Activated B cell treated with CpG ODN at 0.5 μM for 24 hours (primary cell): ENCODE data around the gene BFAR. TPM values are rescaled to one million over a fixed set of nuclear protein-coding genes. Genes with fewer than 3 reads are reported as not detected.
"Not testable (repeated sequence)": the region's sequence is repeated elsewhere in the genome, so short reads cannot be mapped to it uniquely, and the experiment has no call there.

Experiments
- ATAC-seq: fragments of 200-7000 bp; cut with Tn5 transposase; one replicate; pipeline ENCODE4 v1.10.0; 2021; ENCODE audit warnings: low read depth, mild to moderate bottlenecking, moderate library complexity
- CTCF ChIA-PET: fragments of 350-600 bp; sonication (Branson Sonifier 250); formaldehyde crosslinking; loops from one replicate; lab custom pipeline; 2021; ENCODE audit warnings: antibody characterized with exemption; lab: Charles Lee
- POLR2A ChIA-PET: fragments of 350-600 bp; sonication (Branson Sonifier 250); formaldehyde crosslinking; loops from one replicate; lab custom pipeline; 2021; ENCODE audit warnings: antibody characterized with exemption; lab: Charles Lee
- DNase-seq: peaks from one replicate; pipeline ENCODE4 v3.0.0; 2022
- H3K27ac Mint-ChIP-seq: one replicate; pipeline ENCODE4 v1.8.0; 2020; ENCODE audit warnings: mixed read lengths
- H3K27me3 Mint-ChIP-seq: one replicate; pipeline ENCODE4 v1.8.0; 2021; ENCODE audit warnings: mixed read lengths
- H3K36me3 Mint-ChIP-seq: one replicate; pipeline ENCODE4 v1.8.0; 2021; ENCODE audit warnings: low read depth, mixed read lengths
- H3K4me1 Mint-ChIP-seq: one replicate; pipeline ENCODE4 v1.8.0; 2021; ENCODE audit warnings: mixed read lengths
- H3K4me3 Mint-ChIP-seq: one replicate; pipeline ENCODE4 v1.8.0; 2020; ENCODE audit warnings: mild to moderate bottlenecking, mixed read lengths
- H3K9me3 Mint-ChIP-seq: one replicate; pipeline ENCODE4 v1.8.0; 2020; ENCODE audit warnings: mixed read lengths
- CTCF ChIP-seq: fragments of 200-600 bp; IDR thresholded peaks from one replicate; pipeline ENCODE4 v1.8.0; 2022; ENCODE audit warnings: antibody characterized with exemption, mild to moderate bottlenecking
- intact Hi-C: fragments of 100-400 bp; cut with micrococcal nuclease; formaldehyde crosslinking; loops from one replicate; pipeline ENCODE4 v1.15.1; 2024
- total RNA-seq: library from RNA; stranded (reverse); gene quantifications from 2 replicates; pipeline ENCODE4 v1.2.3, GENCODE V29; 2022

The BFAR gene
- total RNA-seq, 1 donor from 2014 or later = 68.2 TPM

GRCh38 chr16:14678748-14679497, 46.2 kb downstream of the BFAR start:
- Mint-ChIP-seq H3K27ac (no peak overlapping the region), H3K36me3 (no peaks in the 10 kb centered on the region), H3K27me3 (peaks cover 4% of the 10 kb centered on the region), H3K4me1 (no peaks in the 10 kb centered on the region), H3K9me3 (no peaks in the 10 kb centered on the region), H3K4me3 (no peak overlapping the region)
- DNase-seq (no peak), ATAC-seq (no peak)
- ChIA-PET POLR2A (no interaction called here), CTCF (no interaction called here)
- TF ChIP-seq CTCF = no peak
- intact Hi-C loops = no loop called here

- H3K4me3 Mint-ChIP-seq, H3K36me3 Mint-ChIP-seq, DNase-seq, H3K27me3 Mint-ChIP-seq, intact Hi-C loops, POLR2A ChIA-PET, H3K4me1 Mint-ChIP-seq, ATAC-seq, CTCF ChIA-PET, H3K27ac Mint-ChIP-seq, H3K9me3 Mint-ChIP-seq: not testable (repeated sequence)
Observed at GRCh38 chr16:14680396-14680795, 47.6 kb downstream of the BFAR start.

- H3K4me3 Mint-ChIP-seq = no peak overlapping the region
Observed at GRCh38 chr16:14681115-14681514, 48.4 kb downstream of the BFAR start.

GRCh38 chr16:14682121-14682520, 49.4 kb downstream of the BFAR start:
- Mint-ChIP-seq H3K9me3 (no peaks in the 10 kb centered on the region), H3K4me3 (no peak overlapping the region), H3K27ac (no peak overlapping the region), H3K36me3 (no peaks in the 10 kb centered on the region), H3K27me3 (peaks cover 4% of the 10 kb centered on the region), H3K4me1 (no peaks in the 10 kb centered on the region)
- intact Hi-C loops = no loop called here
- TF ChIP-seq CTCF = no peak
- ChIA-PET POLR2A (no interaction called here), CTCF (no interaction called here)
- ATAC-seq (no peak), DNase-seq (no peak)

More at GRCh38 chr16:14681115-14681514, 48.4 kb downstream of the BFAR start:
- no peaks in the 10 kb centered on the region for H3K4me1 Mint-ChIP-seq
- H3K9me3 Mint-ChIP-seq = no peaks in the 10 kb centered on the region
- ChIA-PET CTCF (no interaction called here), POLR2A (no interaction called here)
- peaks cover 4% of the 10 kb centered on the region for H3K27me3 Mint-ChIP-seq
- TF ChIP-seq CTCF = no peak
- no peak for DNase-seq
- intact Hi-C loops = no loop called here
- ATAC-seq = no peak
- H3K27ac Mint-ChIP-seq = no peak overlapping the region
- no peaks in the 10 kb centered on the region for H3K36me3 Mint-ChIP-seq

GRCh38 chr16:14685870-14686793, 53.4 kb downstream of the BFAR start:
- intact Hi-C loops = not testable (repeated sequence)

GRCh38 chr16:14694129-14694528, 61.4 kb downstream of the BFAR start, which contains the start of gene PLA2G10:
Gene PLA2G10 (minus strand): TSS chr16:14694308. CDS start chr16:14694229, 79 bp downstream.
- H3K27me3 Mint-ChIP-seq, intact Hi-C loops, H3K9me3 Mint-ChIP-seq, DNase-seq, CTCF ChIA-PET, H3K4me1 Mint-ChIP-seq, ATAC-seq, POLR2A ChIA-PET, H3K27ac Mint-ChIP-seq, H3K4me3 Mint-ChIP-seq, H3K36me3 Mint-ChIP-seq: not testable (repeated sequence)

More at GRCh38 chr16:14685870-14686793, 53.4 kb downstream of the BFAR start:
- H3K27ac Mint-ChIP-seq, H3K27me3 Mint-ChIP-seq, H3K4me3 Mint-ChIP-seq, H3K4me1 Mint-ChIP-seq, DNase-seq, CTCF ChIA-PET, ATAC-seq, H3K9me3 Mint-ChIP-seq, H3K36me3 Mint-ChIP-seq: not testable (repeated sequence)
- POLR2A ChIA-PET = interaction anchor here (0.7 kb wide), 1 partner anchor 52 kb away, joined by 6 read pairs; no protein-coding TSS in a partner anchor

GRCh38 chr16:14701859-14702258, 69.1 kb downstream of the BFAR start:
- intact Hi-C loops, POLR2A ChIA-PET, H3K27me3 Mint-ChIP-seq, DNase-seq, H3K9me3 Mint-ChIP-seq, CTCF ChIA-PET, H3K4me1 Mint-ChIP-seq, H3K4me3 Mint-ChIP-seq, ATAC-seq, H3K36me3 Mint-ChIP-seq, H3K27ac Mint-ChIP-seq: not testable (repeated sequence)

- H3K4me3 Mint-ChIP-seq, intact Hi-C loops, POLR2A ChIA-PET, ATAC-seq, H3K36me3 Mint-ChIP-seq, H3K27me3 Mint-ChIP-seq, CTCF ChIA-PET, DNase-seq, H3K4me1 Mint-ChIP-seq, H3K9me3 Mint-ChIP-seq, H3K27ac Mint-ChIP-seq: not testable (repeated sequence)
Observed at GRCh38 chr16:14702672-14703071, 69.9 kb downstream of the BFAR start.
